Activated CD8-positive, alpha-beta memory T cell treated with anti-CD3 and anti-CD28 coated beads for 24 hours (primary cell): Measurements from ENCODE around the gene IER5L.

Source experiments
- DNase-seq: peaks from one replicate; pipeline ENCODE4 v3.0.0-alpha.2; 2020

Gene IER5L

DNA sequence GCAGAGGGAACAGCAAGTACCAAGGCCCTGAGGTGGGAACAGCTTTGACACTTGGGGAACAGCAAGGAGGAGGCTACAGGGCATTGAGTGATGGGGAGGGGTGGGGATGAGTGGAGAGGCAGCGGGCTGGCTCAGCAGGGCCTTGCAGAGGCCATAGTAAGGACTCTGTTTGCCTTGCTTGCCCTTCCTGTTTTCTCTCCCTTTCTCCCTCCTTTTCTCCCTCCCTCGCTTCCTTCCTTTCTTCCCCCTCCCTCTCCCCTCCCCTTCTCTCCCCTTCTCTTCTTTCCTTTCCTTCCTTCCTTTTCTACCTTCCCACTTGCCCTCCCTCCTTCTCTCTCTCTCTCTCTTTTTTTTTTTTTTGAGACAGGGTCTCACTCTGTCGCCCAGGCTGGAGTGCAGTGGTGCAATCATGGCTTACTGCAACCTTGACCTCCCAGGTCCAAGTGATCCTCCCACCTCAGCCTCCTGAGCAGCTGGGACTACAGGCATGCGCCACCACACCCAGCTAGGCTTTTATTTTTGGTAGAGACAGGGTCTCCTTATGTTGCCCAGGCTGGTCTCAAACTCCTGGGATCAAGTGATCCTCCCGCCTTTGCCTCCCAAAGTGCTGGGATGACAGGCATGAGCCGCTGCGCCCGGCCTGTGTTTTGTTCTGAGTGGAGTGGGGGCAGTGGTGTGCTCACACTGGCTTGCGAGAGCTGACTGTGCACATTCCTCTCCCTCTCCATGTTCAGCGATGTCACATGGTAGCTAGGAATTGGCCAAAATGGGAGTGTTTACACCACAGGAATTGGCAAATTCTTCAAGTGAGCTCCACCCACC, 17.1 kb downstream of the IER5L start:
- DNase-seq = no peak

DNA sequence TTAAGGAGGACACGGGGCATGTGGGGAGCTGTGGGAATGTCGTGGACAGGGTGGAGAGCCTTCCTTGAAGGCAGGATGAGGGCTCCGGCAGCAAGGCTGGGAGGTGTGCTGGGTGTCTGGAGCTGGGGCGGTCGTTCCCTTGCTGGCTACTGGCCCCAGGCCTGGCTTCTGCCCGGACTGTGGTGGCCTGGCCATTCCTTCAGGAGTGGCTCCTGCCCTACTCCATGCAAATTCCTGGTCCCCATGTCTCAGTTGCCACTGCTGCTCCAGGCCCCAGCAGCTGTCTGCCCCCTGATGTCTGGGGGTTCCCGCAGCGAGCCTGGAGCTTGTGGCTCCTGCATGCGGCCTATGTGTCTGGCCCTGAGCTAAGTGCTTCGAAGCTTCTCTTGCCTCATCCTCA, 21.9 kb downstream of the IER5L start:
- DNase-seq = no peak

DNA sequence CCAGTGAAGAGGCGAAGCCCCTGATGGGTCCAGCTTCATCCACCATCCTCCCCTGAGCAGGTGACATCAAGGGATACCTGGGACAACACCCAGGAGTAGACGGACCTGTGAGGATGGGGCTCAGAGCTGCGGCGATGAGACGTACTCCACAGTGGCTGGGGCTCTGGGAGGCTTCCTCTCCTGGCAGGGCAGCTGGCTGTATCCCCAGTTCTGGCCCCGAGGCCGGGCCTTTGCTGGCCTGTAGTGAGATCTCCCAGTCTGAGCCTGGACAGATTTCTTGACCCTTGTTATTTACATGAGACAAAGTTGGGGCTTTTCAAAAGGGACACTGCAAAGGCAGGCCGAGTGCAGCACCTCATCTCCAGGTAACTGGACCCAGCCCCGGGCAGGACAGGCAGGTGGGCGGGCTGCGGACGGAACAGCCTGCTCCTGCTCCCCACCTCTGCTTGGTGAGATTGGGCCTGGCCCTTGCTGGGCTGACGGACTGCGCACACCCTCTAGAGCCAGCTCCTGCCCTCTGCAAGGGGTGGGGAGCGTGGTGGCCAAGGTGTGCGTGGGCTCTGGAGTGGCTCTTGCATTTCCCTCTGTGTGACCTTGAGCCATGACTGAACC, 23.1 kb downstream of the IER5L start:
- no peak for DNase-seq

DNA sequence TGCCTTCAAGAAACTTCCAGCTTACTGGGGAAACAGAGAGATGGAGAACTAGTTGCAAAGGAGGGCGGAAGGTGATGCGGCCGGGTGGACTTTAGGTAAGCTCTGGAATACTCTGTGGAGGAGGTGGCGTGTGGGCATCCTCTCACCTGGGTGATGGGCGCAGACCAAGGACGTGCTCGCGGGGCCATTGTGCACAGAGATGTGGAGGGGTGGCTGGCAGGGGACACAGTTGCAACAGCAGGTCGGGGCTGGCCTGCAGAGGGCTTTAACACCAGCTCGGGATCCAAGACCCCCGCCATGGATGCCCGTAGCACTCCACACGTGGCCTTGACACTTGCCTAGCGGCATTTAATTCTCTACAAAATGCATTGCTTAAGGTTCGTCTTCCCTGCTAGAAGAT, 26.6 kb downstream of the IER5L start:
- no peak for DNase-seq

DNA sequence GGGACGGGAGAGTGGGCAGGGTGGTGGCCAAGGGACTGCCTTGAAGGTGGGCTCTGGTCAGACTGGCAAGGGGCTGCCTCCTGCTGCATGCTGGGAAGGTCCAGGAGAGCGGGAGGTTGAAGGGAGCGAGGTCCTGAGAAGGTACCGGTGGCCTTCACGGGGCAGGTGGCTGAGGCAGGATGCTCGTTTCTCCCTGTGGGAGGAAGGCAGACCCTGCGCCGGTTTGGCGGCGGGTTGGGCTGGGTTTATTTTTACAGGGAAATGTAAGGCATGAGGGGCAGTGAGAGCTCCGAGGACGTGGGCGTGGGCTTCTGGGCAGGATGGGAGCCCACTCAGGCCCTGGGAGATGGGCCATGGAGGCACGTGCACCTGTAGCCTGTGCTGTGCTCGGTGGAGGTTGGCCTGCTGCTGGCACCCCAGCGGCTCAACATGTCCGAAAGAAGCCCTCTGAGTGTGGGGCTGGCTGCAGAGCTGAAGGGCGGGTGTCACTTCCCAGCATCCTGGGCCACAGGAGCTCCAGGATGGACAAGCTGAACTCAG, 27.3 kb downstream of the IER5L start:
- no peak for DNase-seq

DNA sequence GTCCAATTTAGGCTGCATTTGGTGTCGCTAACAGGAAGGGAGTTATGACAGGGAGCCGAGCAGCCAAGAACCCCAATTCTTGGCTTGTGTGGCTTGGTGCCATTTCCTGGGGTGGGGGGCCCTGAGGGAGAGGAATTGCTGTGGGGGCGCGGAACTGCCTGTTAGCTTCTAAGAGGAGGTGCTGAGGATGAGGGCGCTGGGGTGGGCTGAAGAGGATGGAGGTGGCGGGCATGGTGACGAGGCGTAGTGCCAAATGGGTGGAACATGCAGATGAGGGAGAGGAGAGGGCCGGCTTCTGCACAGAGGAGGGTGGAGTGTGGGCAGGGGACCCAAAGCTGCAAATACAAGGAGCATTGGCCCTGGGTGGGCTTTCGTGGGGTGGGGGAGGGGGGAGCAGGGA, 27.9 kb downstream of the IER5L start:
- no peak for DNase-seq

DNA sequence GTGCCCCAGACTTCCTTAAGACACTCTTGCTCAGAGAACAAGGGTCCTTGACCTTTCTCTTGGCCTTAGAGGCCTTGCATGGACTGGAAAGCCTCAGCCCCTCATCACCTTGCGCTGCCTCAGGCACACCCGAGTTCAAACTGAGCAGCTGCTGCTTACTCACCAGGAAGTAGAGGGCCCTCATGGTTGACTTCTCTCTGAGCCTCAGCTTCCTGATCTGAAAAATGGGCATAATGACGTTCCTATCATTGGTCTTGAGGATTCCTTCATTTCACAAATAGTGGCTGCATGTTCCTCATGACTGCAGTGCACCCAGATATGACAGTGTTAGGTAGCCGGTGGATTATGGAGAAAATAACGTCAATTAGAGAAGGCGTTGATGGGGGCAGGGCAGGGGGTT, 28.6 kb downstream of the IER5L start:
- DNase-seq = no peak

DNA sequence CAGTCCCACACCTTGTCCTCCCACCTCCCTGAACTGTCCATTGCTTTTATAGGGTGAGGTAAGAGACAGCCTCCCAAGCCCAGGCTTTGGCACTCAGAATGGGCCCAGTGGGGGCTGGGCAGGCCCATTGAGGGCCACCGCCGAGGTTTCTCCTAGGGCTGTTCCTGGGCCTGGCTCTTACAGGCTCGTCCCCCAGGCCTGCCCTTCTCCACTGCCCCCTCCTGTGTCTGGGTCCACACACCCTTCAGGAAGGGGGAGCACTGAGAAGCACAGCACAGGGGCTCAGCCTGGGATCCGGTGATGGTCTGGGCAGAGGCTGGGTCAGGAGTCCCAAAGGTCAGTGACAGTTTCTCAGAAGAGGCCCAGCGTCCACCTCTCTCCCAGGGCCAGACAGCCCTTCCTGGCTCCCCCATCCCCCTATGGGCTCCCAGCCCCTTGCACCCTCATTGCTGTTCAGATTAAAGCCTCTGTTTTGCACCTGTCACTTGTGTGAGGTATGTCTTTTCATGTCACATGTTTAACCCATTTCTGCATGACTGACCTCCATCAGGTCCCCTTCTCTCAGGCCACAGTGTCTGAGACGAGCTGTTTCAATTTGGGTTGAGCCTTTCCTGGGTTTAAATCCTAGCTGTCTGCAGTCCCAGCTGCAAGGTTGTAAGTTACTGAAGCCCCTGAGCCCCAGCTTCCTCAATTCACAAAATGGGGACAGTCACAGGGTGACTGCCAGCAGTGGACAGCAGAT, 29.4 kb downstream of the IER5L start:
- no peak for DNase-seq

DNA sequence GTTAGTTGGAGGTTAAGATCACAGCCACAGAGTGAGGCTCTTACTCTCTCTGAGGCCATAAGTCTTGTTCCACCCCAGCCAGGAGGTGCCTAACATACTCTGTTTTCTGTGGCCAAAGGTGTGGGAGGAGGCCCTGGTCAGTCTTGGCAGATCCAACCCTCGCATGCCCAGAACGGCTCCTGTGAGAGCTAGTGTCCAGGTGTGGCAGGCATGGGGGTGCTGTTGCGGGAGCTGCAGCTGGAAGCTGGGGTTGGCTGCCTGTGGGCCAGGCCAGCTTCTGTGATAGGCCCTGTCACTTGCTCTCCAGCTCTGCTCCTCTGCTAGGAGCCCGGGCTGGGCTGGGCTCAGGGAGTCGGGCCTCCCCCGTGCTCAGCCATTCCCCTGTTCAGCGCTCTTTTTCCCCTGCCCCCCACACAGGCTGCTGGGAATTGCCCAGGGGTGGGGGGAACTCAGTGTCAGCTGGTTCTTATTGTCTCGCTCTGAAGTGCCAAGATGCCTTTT, 31.6 kb downstream of the IER5L start:
- DNase-seq = no peak

DNA sequence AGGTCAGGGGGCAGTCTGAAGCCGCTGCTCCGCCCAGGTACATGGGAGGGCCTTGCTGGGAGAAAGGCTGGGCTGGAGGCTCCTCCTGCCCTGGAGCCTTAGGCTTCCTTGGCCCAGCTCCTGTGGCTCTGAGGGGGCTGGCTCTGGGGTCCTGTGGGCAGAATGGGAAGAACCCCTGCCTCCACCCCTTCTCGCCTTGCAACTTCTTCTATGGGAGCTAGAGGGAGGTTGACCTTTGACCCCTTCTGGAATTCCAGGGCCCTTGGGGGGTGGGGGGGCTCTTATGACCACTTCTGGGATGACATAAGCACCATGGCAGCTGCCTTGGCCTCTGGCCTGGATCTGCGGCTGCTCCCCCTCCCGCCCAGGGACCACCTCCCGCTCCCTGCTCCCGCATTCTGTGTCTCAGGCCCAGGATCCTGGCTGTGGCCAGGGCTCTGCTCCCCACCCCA, 32.2 kb downstream of the IER5L start:
- no peak for DNase-seq

DNA sequence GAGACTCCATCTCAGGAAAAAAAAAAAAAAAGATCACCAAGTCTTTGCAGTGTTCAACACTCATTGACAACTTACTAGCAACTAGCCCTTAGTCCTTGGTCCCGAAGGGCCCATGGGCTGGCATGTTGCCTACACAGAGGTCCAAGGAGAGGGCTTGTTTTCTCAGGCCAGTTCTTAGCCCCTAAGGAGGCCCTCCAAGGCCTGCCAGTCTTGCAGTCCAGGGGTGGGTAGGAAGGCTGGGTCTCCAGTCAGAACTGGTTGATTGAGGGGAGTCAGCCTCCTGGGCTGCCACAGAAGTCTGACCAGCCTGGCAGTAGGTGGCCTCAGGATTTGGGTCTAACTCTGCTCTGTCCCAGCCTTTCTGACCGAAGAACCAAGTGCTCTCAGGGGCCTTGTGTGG, 32.7 kb downstream of the IER5L start:
- DNase-seq = no peak

DNA sequence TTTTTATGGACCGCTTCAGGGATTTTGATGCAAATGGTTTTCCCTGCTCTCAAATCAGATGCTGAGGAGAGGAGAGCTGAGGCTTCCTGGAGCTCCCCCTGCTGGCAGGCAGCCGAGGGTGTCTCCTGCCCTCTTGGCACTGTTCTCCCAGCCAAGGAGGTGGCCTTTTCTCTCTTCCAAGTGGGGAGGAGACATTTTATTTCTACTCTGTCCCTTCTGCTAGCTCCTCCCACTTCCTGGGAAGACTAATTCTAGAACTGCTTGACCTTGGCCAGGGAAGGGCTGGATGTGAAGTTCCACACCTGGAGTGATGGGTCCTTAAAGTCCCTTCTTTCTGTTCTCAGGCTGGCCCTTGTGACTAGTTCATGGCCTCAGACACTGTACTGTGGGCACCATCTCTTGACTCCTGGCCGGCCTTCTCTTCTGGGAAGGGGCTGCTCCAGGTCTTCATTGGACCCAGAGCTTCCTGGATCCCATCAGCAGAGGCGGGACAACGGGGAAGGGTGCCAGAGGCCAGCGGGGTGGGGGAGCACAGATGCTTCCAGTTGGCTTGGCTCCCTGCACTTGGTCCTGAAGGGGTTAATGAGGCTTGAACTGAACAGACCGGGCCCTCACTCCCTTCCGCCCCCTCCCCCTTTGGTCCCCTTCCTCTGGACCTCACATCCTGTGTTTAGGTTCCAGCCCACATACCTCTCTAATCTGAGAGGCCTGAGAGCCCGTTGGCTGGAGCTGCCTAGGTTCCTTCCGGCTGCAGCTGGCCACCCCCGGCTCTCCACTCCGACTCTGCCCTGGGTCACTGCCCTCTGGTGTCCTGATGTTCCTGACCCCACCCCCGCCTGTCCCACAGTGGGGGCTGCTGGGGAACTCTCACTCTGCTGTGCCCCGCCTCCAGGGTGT, 34.8 kb downstream of the IER5L start:
- DNase-seq = peak; percentile 87

DNA sequence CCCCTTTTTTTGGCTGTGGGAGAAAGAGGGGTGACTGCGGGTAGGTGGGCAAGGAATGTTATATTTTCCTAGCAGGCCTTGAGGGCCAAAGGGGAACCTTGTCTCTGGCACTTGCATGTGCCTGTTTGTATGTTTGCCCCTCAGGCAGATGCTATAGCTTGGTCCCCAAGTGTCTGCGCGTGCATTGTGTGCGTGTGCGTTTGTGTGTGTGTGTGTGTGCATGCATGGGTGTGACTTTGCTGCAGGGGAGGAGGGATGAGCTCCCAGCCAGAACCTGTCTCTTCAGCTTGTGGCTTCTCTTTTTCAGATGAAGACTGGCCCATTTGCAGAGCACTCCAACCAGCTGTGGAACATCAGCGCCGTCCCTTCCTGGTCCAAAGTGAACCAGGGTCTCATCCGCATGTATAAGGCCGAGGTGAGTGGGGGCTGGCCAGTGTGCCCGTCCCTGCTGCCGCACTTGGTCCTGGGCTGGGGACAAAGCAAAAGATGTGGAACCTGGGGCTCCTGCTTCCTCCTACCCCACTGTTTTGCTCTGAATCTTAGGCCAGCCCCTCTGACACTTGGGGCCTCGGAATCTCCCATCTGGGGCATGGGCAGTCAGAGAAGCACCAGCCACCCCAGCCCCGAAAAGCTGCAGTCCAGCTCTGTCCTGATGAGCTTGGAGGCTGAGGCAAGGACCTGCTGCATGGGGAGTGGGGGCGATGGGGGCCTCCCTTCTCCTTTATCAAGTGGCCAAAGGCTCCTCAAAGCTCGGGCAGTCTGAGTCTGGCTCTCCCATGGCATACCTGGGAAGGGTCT, 35.7 kb downstream of the IER5L start:
- no peak for DNase-seq

DNA sequence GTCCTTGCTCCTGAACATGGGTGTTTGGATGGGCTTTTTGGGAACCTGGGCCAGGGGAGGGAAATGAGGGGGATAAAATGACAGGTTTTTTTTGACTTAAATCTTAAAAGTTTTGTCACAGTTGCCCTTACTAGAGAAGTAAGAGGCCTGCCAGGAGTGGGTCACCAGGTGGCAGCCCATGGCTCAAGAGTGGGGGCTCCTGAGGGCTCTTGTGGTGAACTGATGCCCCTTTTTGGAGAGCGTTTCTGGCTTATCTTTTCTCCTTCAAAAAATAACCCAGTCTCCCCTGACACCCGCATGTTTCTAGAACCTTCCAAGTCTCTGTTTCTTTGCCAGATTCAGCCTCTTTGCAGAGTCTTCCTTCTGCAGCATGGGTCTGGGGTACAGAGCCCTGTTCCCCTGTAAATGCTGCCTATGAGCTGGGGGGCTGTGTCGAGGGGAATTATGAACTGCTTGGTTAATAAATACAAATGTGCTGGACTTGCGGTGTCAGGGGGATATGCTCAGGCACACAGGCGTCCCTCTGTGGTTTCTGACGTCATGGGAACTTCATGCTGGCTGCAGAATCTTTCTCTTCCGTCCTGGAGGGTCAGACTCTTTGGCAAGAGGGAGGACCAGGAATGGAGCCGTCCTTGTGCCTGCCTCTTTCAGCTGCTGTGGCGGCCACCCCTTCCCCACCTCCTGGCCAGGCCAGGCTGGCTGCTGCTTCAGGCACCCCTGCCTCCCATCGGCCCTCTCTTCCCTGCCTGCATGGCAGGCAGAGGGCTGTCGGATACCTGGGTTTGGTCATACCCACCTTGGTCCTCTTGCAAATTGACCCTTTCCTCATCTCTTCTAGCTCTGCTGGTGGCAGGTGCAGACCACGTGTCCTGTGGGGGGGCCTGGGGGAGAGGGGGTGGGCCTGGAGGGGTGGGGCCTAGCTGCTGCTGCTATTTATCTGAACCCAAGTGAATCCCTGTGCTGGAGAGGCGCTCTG, 36.7 kb downstream of the IER5L start:
- peak; percentile 65 for DNase-seq

DNA sequence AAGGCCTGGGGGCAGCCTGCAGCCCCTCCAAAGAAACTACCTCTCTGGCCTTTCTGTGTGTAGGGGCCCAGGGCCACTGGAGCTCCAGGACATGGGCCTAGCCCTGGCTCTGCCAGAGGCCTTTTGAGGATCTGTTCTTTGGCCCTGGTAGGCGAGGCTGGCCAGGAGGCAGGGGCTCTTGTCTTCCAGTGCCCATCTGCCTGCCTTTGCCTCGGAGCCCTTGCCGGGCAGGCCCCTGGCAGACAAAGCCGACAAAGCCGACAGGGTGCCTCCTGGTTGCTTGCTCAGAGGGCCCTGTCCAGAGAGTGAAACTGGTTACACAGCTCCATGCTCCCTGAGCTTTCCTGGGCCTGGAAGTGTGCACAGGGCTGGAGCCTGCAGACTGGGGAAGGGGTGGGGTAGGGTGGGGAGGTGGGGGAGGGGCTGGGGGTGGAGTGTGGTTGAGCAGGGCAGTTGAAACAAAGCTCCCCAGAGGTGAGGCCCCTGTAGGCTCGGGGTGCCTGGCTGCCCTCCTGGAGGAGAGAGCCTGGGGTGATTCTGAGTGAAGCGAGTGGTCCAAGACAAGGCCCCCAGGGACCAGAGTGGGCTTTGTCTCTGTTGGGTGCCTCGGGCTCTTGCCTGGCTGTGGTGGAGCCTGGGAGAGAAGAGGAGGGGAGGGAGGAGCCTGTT, 37.5 kb downstream of the IER5L start:
- peak; percentile 80 for DNase-seq

DNA sequence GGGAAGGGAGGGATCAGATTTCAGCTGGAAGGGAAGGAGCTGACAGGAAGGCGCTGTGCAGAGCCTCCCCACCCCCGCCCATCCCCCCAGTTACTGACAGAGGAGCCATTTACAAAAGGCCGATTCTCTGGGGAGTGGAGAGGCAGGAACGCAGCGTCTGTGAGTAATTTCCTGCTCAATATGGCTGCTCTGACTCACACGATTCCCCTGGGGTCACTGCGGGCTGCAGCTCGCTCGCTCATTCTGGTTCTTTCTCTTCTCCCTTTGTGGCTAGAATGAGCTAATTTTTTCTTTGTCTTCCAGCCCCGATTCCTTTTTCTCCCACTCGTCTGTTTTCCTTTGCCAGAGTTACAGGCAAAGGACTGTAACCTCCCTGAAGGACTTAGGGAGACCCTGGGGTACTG, 38.1 kb downstream of the IER5L start:
- peak; percentile 86 for DNase-seq

DNA sequence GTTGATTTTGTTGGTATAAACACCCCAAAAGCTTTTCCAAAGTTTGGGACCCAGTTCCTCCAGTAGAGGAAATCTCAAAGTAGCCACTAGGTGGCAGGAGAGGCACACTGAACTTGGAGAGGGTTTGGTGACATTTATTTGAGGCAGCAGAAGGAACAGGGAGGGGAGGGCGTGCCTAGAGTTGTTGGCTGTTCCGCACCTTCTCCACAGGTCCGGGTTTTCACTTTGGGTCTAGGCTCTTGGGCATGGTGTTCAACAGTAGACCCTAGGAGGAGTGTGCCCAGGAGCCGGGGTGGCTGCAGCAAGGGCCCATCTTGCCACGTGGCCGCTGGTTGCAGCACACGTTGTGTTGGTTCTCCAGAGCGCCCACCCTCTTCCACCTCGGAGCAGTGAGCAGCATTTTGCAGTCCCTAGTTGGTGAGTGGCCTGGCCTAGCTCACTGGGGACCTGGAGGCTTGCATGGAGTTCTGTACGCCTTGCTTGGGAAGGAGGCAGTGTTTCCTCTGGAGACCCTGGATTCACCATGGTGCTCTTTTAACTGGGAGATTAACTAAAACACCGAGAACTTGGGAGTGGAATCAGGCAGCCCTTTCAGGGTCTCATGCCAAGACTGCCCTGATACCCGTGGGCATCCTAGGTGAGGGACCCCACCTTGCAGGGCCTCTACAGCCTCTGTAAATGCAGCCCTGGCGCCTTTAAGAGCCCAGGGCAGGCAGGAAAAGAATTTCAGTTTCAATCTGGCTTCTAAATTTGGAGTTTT, 38.6 kb downstream of the IER5L start:
- peak; percentile 89 for DNase-seq

DNA sequence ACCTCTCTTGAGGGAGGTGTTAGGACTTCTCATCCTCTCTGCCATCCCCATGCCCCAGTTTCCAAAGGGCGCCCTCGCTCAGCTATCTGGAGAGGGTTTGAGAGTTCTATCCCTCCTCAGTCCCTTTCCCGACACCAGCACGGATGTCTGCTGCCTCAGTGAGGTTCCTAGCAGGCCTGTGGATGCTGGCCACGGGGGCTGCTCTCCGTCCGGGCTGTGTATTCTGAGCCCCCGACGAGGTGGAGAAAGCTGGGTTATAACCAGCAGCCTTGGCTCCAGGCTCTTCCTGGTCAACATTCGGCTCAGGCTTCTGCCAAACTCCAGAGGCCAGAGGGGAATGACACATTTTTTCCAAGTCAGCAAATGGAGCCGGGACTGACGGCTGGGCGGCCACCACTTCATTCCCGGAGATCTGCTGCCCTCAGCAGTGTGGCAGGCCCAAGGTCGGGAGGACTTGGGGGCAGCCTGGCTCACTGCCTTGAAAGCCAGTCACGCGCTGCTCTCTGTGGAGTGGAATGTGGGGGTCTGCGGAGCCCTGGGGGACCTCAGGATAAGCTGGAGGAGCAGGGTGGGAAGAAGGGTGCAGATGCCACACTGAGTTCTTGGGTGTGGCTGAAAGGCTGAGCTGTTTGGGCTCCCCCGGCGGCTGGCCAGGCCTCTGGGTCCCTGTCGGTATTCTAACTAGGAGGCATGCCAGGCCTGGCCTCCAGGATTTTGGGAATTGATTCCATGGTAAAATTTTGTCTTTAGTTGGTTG, 39.4 kb downstream of the IER5L start:
- DNase-seq = no peak
